IMR-90 (cell line): ENCODE results near the gene WNT7A. TPM values are rescaled to one million over a fixed set of nuclear protein-coding genes. Genes with fewer than 3 reads are reported as not detected.

ENCODE experiments used
- ATAC-seq: fragments of 200-7000 bp; cut with Tn5 transposase; 2 replicates; pipeline ENCODE4 v1.9.1; 2020; ENCODE audit warnings: low read depth, mild to moderate bottlenecking, moderate library complexity
- BruUV-seq: library from RNA; stranded (reverse); fragments of 400-500 nt; replicated peaks from 2 replicates; lab custom pipeline; 2021; lab: Mats Ljungman, UMichigan
- CTCF ChIA-PET: fragments of 300-600 bp; formaldehyde crosslinking; extraction: SDS; loops from one replicate; lab custom pipeline; 2021; ENCODE audit warnings: antibody characterized with exemption; lab: Yijun Ruan, JAX
- POLR2A ChIA-PET: fragments of 300-600 bp; sonication (Branson Sonifier 250); formaldehyde crosslinking; loops from one replicate; lab custom pipeline; 2022; ENCODE audit warnings: antibody characterized with exemption; ENCODE audit not compliant: unreplicated experiment; lab: Charles Lee
- DNase-seq: peaks from one replicate; pipeline ENCODE4 v3.0.0; 2013
- H2AFZ ChIP-seq: replicated peaks from 2 replicates; pipeline ENCODE3; 2013; ENCODE audit warnings: low read length, mild to moderate bottlenecking; ENCODE audit not compliant: poor library complexity
- H2AK5ac ChIP-seq: 2 replicates; pipeline ENCODE4 v1.6.1; 2013; ENCODE audit warnings: low read depth, low read length, inconsistent platforms
- H2AK9ac ChIP-seq: replicated peaks from 2 replicates; pipeline ENCODE3; 2013; ENCODE audit warnings: mild to moderate bottlenecking, low read depth, low read length, moderate library complexity; ENCODE audit not compliant: poor library complexity
- H2BK120ac ChIP-seq: 2 replicates; pipeline ENCODE4 v1.6.1; 2013; ENCODE audit warnings: low read depth, low read length, inconsistent platforms
- H2BK15ac ChIP-seq: 3 replicates; pipeline ENCODE4 v1.6.1; 2013; ENCODE audit warnings: low read depth, low read length, inconsistent platforms
- H2BK20ac ChIP-seq: 2 replicates; pipeline ENCODE4 v1.6.1; 2013; ENCODE audit warnings: low read depth, mild to moderate bottlenecking, inconsistent platforms, low read length, moderate library complexity
- H2BK5ac ChIP-seq: 2 replicates; pipeline ENCODE4 v1.6.1; 2013; ENCODE audit warnings: mild to moderate bottlenecking, low read depth, low read length, inconsistent platforms; ENCODE audit not compliant: poor library complexity, severe bottlenecking
- H3K14ac ChIP-seq: replicated peaks from 2 replicates; pipeline ENCODE4 v1.6.1; 2013; ENCODE audit warnings: low read depth, low read length, inconsistent platforms
- H3K18ac ChIP-seq: 2 replicates; pipeline ENCODE4 v1.6.1; 2013; ENCODE audit warnings: low read depth, low read length, control low read depth
- H3K23ac ChIP-seq: 2 replicates; pipeline ENCODE4 v1.6.1; 2013; ENCODE audit warnings: low read depth, low read length, inconsistent platforms
- H3K27ac ChIP-seq: 2 replicates; pipeline ENCODE4 v1.5.1; 2013; ENCODE audit warnings: mild to moderate bottlenecking, control low read depth, low read length; ENCODE audit not compliant: insufficient read depth
- H3K27me3 ChIP-seq: 2 replicates; pipeline ENCODE4 v1.6.1; 2013; ENCODE audit warnings: low read length; ENCODE audit not compliant: control insufficient read depth, insufficient read depth
- H3K36me3 ChIP-seq: 2 replicates; pipeline ENCODE4 v1.6.1; 2013; ENCODE audit warnings: low read length, mixed read lengths; ENCODE audit not compliant: control insufficient read depth, insufficient read depth
- H3K4ac ChIP-seq: 2 replicates; pipeline ENCODE4 v1.6.1; 2013; ENCODE audit warnings: low read depth, low read length, inconsistent platforms
- H3K4me1 ChIP-seq: 2 replicates; pipeline ENCODE4 v1.6.1; 2013; ENCODE audit warnings: low read length, mixed read lengths; ENCODE audit not compliant: control insufficient read depth, insufficient read depth
- H3K4me2 ChIP-seq: 2 replicates; pipeline ENCODE4 v1.6.1; 2013; ENCODE audit warnings: low read depth, mild to moderate bottlenecking, control low read depth, low read length, moderate library complexity
- H3K4me3 ChIP-seq: 2 replicates; pipeline ENCODE4 v1.5.1; 2013; ENCODE audit warnings: low read depth, mild to moderate bottlenecking, control low read depth, low read length, moderate library complexity; ENCODE audit not compliant: insufficient read depth
- H3K56ac ChIP-seq: 2 replicates; pipeline ENCODE4 v1.6.1; 2013; ENCODE audit warnings: low read length, inconsistent platforms; ENCODE audit not compliant: insufficient read depth; ENCODE audit errors: extremely low read depth
- H3K79me1 ChIP-seq, 2 experiments: 2 replicates each; pipeline ENCODE4 v1.6.1; 2013; ENCODE audit warnings: low read length in 2 of 2, inconsistent platforms in 1 of 2, low read depth in 1 of 2
- H3K9ac ChIP-seq: 2 replicates; pipeline ENCODE4 v1.6.1; 2013; ENCODE audit warnings: low read depth, low read length, control low read depth
- H3K9me1 ChIP-seq: 2 replicates; pipeline ENCODE4 v1.6.1; 2013; ENCODE audit warnings: low read length, inconsistent platforms; ENCODE audit not compliant: insufficient read depth
- H3K9me3 ChIP-seq: 2 replicates; pipeline ENCODE4 v1.6.1; 2013; ENCODE audit warnings: low read length; ENCODE audit not compliant: control insufficient read depth, insufficient read depth
- H4K20me1 ChIP-seq: 2 replicates; pipeline ENCODE4 v1.6.1; 2013; ENCODE audit warnings: low read length, inconsistent platforms; ENCODE audit not compliant: insufficient read depth
- H4K5ac ChIP-seq: 2 replicates; pipeline ENCODE4 v1.6.1; 2013; ENCODE audit warnings: mild to moderate bottlenecking, low read depth, low read length, control low read depth
- H4K8ac ChIP-seq, 2 experiments: 2 replicates each; pipeline ENCODE4 v1.6.1; 2013; ENCODE audit warnings: low read depth in 2 of 2, low read length in 2 of 2, control low read depth in 1 of 2, inconsistent platforms in 1 of 2
- H4K91ac ChIP-seq: 2 replicates; pipeline ENCODE4 v1.6.1; 2013; ENCODE audit warnings: low read depth, low read length, inconsistent platforms; ENCODE audit not compliant: insufficient read depth
- BHLHE40 ChIP-seq: fragments of 150-350 bp; IDR thresholded peaks from 2 replicates; pipeline ENCODE4 v1.6.1; 2016; ENCODE audit warnings: mild to moderate bottlenecking, low read depth, low read length
- CEBPB ChIP-seq: IDR thresholded peaks from 2 replicates; pipeline ENCODE4 v1.6.1; 2012; ENCODE audit warnings: low read depth, low read length, improper control_type of control experiment
- CHD1 ChIP-seq: IDR thresholded peaks from 2 replicates; pipeline ENCODE4 v1.6.1; 2012; ENCODE audit warnings: low read depth, low read length, improper control_type of control experiment
- ELK1 ChIP-seq: fragments of 150-350 bp; IDR thresholded peaks from 2 replicates; pipeline ENCODE4 v1.6.1; 2016; ENCODE audit warnings: low read depth, mild to moderate bottlenecking, low read length, moderate library complexity, borderline replicate concordance
- MAFK ChIP-seq: IDR thresholded peaks from 2 replicates; pipeline ENCODE4 v1.6.1; 2012; ENCODE audit warnings: low read depth, low read length, improper control_type of control experiment
- MAZ ChIP-seq: IDR thresholded peaks from 2 replicates; pipeline ENCODE4 v1.6.1; 2012; ENCODE audit warnings: low read depth, mild to moderate bottlenecking, low read length, improper control_type of control experiment, moderate library complexity, borderline replicate concordance
- RCOR1 ChIP-seq: IDR thresholded peaks from 2 replicates; pipeline ENCODE4 v1.6.1; 2012; ENCODE audit warnings: mild to moderate bottlenecking, low read length, improper control_type of control experiment; ENCODE audit not compliant: insufficient replicate concordance
- SMC3 ChIP-seq: fragments of 150-350 bp; IDR thresholded peaks from 2 replicates; pipeline ENCODE4 v1.6.1; 2016; ENCODE audit warnings: low read depth, mild to moderate bottlenecking, antibody characterized with exemption, low read length, moderate library complexity
- WGBS, 2 experiments: methylation state at CpG; one replicate each; pipeline versions ENCODE4 v1.1.5 to v1.1.7; 2013; ENCODE audit warnings: missing lambda C conversion rate in 2 of 2; ENCODE audit not compliant: insufficient read length in 1 of 2; ENCODE audit errors: extremely low coverage in 2 of 2; 5-methylcytosine and 5-hydroxymethylcytosine counted together
- dilution Hi-C: fragments of 300-500 bp; cut with HindIII; formaldehyde crosslinking; loops from one replicate; pipeline ENCODE4 v1.14.3; 2018; ENCODE audit warnings: low sequenced_read_pairs; ENCODE audit not compliant: unreplicated experiment
- in situ Hi-C: fragments of 300-500 bp; cut with MboI; formaldehyde crosslinking; loops from 3 replicates; pipeline ENCODE4 v1.14.3; 2019; ENCODE audit warnings: low sequenced_read_pairs, inconsistent platforms, mixed read lengths
- intact Hi-C: fragments of 100-400 bp; cut with micrococcal nuclease; formaldehyde crosslinking; loops from 2 replicates; pipeline ENCODE4 v1.10.0; 2022
- polyA plus RNA-seq, 3 experiments: library from polyadenylated mRNA; depleted of rRNA; stranded (reverse); fragments of >200 nt; gene quantifications; 2 replicates each; pipeline ENCODE4 v1.2.3, GENCODE V29; 2012; ENCODE audit warnings: low replicate concordance in 1 of 3
- total RNA-seq: library from RNA; depleted of rRNA; stranded (reverse); fragments of >200 nt; gene quantifications from 2 replicates; pipeline ENCODE4 v1.2.3, GENCODE V29; 2012

The WNT7A gene
- total and polyA plus RNA-seq, 2 of the 4 experiments (the other 2 are of a cell fraction): not detected

- Histone ChIP-seq H3K4ac (no peak overlapping the region), H3K56ac (no peak overlapping the region), H3K36me3 (no peaks in the 10 kb centered on the region), H2BK20ac (no peak overlapping the region), H3K4me3 (no peak overlapping the region), H2AK9ac (no peak overlapping the region), H2BK120ac (no peak overlapping the region), H3K4me1 (peaks cover 7% of the 10 kb centered on the region), H2BK15ac (no peak overlapping the region), H3K4me2 (no peak overlapping the region), H4K5ac (no peak overlapping the region), H3K23ac (no peak overlapping the region), H3K18ac (no peak overlapping the region), H4K8ac (no peak overlapping the region), H4K91ac (no peak overlapping the region), H3K27ac (no peak overlapping the region), H3K9me1 (no peaks in the 10 kb centered on the region), H3K9me3 (peaks cover 5% of the 10 kb centered on the region; the same call in 1 of the 2 replicates), H3K27me3 (peaks cover 10% of the 10 kb centered on the region; the same call in 1 of the 2 replicates), H3K79me1 (no peaks in the 10 kb centered on the region), H2AK5ac (no peak overlapping the region), H3K14ac (no peak overlapping the region), H3K9ac (no peak overlapping the region), H2BK5ac (no peak overlapping the region), H4K20me1 (no peaks in the 10 kb centered on the region), H2AFZ (no peak overlapping the region)
- dilution Hi-C loops (no loop called here), intact Hi-C loops (no loop called here), in situ Hi-C loops (loop anchor here (10.0 to 25.0 kb wide), 4 partner anchors 220 to 670 kb away; partner anchors contain the start of genes CHCHD4 and HDAC11)
- TF ChIP-seq MAFK: no peak
- no peak for TF ChIP-seq RCOR1
- TF ChIP-seq CHD1: no peak
- no peak for TF ChIP-seq ELK1
- no peak for TF ChIP-seq MAZ
- TF ChIP-seq CEBPB: no peak
- TF ChIP-seq SMC3: no peak
- TF ChIP-seq BHLHE40: no peak
- ChIA-PET CTCF (no interaction called here), POLR2A (no interaction called here)
- no TSS peak for BruUV-seq
- WGBS, 2 experiments: no CpG with 5 or more reads among the region's 2 CpGs
- no peak for DNase-seq
- no peak for ATAC-seq
Observed at GRCh38 chr3:13892304-13892703, 12.4 kb upstream of the WNT7A start.
